GM23248 (cell line): ENCODE data around the gene RARA.
"Not testable (repeated sequence)": the region's sequence is repeated elsewhere in the genome, so short reads cannot be mapped to it uniquely, and the experiment has no call there.

Source experiments
- EZH2 ChIP-seq: fragments of 200-600 bp; sonication (generic); IDR thresholded peaks from 2 replicates; pipeline ENCODE4 v1.6.1; 2018; ENCODE audit warnings: antibody characterized with exemption, mild to moderate bottlenecking; ENCODE audit not compliant: insufficient read depth, poor library complexity, severe bottlenecking
- EZH2phosphoT487 ChIP-seq: fragments of 200-600 bp; sonication (generic); IDR thresholded peaks from 2 replicates; pipeline ENCODE4 v1.6.1; 2018; ENCODE audit warnings: antibody characterized with exemption, moderate library complexity, mild to moderate bottlenecking, low read depth; ENCODE audit not compliant: insufficient read depth

- TF ChIP-seq EZH2phosphoT487, EZH2: not testable (repeated sequence)
Observed at GRCh38 chr17:40304552-40304863, 4.5 kb upstream of the RARA start.
